ENCODE results near the gene TCEA3.

GRCh38 chr1:23424293-23425192 is at the start of gene TCEA3:
- TF ChIP-seq CTCF (IDR thresholded peaks at IDR 0.05 in 4 of 5, conservative IDR thresholded peaks at IDR 0.05 in 1 of 5) (no peak), POLR2A (IDR thresholded peaks at IDR 0.05) (peak; percentile 65 to 70)

All from gastrocnemius medialis (tissue), 4 donors.